NCI-H748 (cell line): Measurements from ENCODE around the gene KIAA2012.
"Not testable (repeated sequence)": the region's sequence is repeated elsewhere in the genome, so short reads cannot be mapped to it uniquely, and the experiment has no call there.

Source experiments
- DNase-seq: peaks from one replicate; lab custom pipeline; 2025; ENCODE audit not compliant: unreplicated experiment; lab: John Stamatoyannopoulos, UW

The KIAA2012 gene

DNA sequence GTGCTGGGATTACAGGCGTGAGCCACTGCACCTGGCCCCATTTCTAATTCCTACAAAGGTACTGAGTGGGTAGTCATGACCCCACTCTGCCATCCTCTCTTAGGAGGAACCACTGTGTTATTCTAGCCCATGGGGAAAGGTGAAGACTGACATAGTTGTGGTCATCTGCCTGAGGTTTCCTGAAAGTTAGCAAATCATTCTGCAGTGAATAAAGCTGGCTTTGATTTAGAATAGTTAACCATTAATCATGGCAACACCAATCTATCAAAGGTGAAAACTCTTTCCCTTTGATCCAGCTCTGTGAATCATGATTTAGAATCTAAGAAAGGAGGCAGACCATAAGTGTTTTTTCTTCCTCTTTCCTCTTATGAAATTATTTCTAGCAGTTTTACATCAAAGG is 114.5 kb downstream of the KIAA2012 start:
- DNase-seq: no peak

DNA sequence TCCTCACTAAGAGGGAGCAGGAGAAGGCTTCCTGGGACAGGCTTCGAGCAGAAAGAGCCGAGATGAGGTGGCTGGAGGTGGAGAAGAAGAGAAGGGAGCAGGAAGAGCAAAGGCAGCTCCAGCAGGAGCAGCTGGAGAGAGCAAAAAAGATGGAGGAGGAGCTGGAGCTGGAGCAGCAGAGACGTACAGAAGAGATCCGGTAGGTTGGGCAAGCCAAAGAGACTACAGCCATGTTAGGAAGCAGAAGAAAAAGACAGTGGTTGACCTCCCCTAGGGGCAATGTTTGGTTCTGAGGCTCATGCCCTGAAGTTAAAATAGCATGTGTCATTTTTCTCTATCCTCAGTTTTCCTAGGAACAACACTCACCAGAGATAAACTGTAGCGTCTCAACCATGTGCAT is 120.2 kb downstream of the KIAA2012 start:
- DNase-seq: no peak

DNA sequence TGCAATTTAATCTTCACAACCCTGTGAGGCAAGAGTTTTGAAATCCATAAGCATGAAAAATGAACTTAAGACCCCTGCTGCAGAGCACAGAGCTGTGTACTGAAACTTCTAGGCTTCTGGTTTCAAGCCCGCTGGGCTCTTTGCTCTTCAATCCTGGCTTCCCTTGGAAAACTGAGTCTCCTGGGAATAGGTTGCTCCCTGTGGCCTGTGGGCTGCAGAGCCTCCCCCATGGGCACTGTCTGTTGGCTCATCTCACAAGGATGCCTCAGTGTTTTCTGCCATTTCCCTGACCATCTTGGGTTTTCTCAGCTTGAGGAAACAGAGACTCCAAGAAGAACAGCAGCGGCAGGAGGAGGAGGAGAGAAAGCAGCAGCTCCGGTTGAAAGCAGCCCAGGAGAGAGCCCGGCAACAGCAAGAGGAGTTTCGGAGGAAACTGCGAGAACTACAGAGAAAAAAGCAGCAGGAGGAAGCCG is 120.9 kb downstream of the KIAA2012 start:
- no peak for DNase-seq

DNA sequence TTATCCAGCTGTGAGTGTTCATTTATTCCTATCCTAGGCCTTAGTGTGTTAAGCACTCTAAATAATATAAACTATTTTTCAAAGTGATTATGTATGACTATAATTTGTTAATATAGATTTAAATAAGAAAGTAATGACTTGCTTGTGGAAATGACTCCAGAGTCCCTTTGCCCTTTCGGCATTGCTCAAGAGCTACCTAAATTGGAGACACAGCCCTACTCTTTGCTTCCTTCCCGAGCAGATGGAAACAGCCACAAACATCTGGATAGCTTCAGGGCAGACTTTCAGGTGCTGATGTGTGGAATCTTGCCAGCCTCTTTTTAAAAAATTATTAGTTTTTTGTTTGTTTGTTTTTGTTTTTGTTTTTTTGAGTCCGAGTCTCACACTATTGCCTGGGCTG is 121.4 kb downstream of the KIAA2012 start:
- no peak for DNase-seq

DNA sequence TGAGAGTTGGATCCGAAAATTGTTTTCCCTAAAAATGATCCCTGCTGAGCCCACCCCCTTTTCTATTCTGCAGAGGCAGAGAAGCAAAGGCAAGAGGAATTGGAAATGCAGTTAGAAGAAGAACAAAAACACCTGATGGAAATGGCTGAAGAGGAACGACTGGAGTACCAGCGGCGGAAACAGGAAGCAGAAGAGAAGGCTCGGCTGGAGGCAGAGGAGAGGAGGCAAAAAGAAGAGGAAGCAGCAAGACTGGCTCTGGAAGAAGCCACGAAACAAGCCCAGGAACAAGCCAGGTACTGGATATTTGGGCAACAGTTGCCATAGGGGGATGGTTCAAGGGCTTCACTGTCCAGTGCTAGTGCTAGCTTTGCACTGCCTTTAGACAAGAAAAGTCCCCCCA is 123.7 kb downstream of the KIAA2012 start:
- DNase-seq: no peak

DNA sequence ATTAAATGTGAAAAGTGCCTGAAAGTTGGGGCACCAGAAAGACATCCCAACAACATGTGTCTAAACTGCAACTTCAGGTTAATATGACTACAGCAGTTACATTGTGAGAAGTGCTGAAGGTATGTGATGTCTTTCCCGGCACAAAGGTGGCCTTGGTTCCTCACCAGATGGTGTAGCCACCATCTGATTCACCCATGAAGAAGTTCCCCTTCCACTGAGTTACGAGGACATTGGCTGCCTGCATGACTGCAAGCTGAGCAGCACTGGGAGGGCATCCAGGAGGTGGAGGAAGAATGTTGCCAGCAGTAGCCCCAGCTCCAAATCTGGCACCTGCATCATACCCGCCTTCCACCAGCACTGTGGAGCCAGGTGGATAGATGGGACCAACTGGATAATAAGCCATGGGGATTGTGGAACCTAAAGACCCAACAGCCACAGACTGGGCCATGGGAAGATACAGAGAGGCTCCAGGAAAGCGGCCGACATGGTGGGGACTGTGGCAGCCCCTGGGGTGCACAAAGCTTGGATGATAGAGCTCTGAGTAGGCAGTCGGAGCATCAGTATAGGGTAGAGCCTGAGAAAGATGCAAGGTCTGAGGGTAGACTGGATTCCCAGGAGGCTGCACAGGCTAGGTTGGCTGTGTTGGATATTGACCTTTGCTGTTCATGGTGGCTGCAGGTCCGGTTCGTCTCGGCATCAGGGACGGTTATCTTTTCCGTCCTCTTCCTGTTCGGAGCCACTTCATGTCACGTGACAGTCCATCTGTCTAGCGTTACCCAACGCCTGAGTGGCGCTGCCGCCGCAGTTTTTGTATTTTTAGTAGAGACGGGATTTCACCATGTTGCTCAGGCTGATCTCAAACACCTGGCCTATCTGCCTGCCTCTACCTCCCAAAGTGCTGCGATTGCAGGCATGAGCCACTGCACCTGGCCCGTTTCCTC is 128.4 kb downstream of the KIAA2012 start:
- no peak for DNase-seq

DNA sequence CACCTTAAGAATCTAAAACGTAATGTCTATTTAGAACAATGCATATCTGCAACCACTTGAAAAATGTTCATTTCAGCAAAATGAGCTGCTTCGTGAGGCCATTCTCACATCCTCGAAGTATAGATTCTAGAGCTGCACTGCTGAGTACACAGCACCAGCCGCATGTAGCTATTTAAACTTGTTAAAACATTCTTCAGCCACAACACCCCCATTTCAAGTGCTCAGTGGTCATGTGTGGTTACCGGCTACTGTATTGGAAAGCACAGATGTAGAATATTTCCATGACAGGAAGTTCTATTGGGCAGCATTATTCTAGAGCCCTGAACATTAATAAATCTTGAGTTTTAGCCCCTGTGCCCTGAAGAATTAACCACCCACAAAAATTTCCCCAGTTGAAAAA is 130.3 kb downstream of the KIAA2012 start:
- DNase-seq: no peak

DNA sequence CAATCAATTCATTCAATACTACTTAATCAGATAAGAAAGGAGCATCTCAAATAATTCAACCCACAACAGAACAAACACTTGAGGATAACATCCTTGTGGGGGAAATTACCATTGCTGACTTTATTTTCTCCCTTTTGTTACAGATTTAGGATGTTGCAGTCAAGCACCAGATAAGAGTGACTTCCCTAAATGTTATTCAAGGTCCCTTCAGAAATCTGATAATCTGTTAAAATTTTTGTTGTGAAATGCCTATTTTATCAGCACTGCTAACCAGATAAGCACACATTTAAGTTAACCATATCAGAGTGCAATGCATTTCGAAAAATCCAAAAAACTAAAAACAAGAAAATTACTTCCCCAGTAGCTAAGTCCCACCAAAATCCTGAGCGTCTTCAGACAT is 131.8 kb downstream of the KIAA2012 start:
- DNase-seq: no peak

DNA sequence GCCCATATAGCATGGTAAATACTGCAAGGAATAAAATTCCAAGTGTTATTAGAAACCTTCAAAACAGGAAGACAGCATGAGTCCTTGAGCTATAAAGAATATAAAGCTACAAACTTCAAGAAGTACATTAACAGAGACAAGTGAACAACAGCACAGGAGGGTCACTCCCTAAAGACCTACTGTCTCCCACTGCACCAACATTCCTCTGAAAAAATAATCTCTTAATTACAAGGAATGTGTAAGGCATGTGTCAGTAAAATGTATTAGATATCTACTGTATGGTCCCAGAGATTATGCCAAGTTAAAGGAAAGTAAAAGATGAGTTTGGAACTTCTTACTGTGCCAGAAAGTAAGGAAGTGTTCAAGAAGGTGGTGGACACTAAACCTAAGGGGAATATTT is 135.5 kb downstream of the KIAA2012 start:
- no peak for DNase-seq

DNA sequence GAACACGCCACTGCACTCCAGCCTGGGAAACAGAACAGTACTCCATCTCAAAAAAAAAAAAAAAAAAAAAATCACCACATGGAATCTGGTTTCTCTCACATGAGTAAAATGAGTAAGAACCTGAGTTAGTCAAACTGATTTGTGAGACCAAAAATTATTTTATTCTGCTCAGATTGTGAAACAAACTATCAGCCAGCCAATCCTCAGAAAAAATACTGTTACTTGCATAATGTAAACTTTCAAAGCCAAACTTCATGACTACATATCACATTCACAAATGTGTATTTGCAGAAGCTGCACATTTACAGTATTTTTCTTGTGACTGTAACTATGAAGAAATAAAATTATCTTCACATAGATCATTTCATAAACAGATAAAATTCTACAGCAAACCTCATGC is 142.1 kb downstream of the KIAA2012 start:
- DNase-seq: no peak

DNA sequence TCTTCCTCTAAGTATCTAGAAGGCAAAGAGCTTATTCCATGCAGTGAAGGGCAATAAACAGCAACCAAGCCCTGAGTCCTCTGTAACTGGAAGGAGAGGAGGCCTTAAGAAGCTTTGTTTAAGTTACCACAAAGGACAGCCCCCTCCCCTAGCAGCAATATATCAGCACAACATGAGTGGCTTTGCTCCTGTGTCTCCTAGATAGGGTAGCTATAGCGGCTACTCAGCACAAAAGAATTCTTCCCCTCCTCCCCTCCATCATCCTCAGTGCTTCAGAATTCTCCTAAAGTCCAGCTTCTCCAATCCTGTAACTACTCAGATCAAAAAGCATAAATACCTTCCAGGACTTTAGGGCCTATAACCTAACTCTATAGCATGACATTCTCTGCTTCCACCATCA is 148.8 kb downstream of the KIAA2012 start:
- no peak for DNase-seq

DNA sequence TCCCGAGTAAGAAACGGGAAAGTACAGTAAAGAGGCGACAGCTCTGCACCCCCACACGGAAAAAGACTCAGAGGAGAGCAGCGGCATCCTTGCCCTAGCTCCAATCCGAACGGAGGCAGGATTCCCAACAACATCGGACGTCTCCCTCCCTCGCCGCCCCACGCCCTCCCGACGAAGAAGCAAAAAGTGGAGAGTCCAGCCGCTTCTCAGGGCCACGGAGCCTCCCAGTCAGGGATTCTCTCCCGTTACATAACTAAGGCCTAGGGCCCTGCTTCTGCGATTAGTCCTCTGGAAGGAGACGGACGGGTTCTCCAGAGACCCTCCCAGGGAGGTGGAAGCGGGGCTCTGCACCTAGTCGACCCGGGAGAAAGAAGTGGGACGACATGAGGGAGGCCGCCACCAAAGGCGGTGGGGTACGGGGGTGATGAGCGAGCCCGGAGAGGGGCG is 164.8 kb downstream of the KIAA2012 start:
- peak; percentile 73 for DNase-seq

DNA sequence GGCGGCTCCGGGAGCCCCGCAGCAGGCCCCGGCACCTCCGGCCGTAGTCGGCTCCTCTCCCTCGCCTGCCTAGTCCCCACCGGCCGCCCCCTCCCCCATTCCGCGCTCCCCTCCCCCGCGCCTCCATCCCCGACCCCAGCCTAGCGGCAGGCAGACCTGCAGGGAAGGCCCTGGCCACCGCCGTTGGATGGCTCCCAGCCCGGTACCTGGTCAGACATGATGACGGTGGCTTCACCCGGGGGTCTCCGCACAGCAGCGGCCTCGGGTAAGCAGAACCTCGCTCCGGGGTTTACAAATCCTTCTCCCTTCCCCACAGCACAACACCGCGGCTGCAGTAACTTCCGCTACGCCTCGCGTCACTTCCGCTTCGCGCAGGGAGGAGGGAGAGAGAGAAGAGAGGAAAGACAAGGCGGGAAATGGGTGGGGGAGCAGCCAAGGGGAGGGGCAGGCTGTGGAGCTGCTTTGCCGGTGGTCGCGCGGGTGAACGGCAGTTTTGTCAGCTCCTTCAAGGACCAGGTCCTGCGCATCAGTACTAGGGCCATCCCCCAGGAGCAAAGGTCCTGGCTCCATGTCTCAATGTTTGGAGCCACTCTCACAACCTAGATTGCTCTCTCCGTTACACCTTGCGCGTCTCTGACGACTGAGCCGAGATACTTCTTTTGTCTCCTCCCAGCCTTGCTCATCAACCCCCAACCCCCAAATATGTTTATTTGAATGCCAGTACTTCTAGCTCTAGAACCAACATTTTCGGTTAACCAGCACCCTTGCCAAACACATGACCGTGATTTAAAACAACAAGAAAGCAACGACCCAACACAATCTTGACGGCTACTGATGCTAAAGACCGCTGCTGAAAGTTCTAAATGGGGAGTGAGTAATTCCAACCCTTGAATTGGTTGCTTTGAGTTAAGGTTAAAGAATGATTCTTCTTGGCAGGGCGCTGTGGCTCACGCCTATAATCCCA is 165.5 kb downstream of the KIAA2012 start, which contains the start of gene SUMO1:
Gene SUMO1 (minus strand): TSS at position 364 of the 964 bp plus-strand sequence. CDS start 146 bp downstream, at position 218.
- peak; percentile 98 for DNase-seq

DNA sequence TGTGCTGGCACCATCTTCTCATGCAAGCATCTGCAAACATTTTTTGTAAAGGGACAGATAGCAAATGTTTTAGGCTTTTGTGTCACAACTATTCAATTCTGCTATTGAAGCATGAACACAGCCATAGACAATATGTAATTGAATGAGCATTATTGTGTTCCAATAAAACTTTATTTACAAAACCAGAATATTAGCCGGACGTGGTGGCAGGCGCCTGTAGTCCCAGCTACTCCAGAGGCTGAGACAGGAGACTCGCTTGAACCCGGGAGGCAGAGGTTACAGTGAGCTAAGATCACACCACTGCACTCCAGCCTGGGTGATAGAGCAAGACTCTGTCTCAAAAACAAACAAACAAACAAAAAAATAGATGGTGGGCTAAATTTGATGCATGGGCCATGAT is 174.7 kb downstream of the KIAA2012 start:
- DNase-seq: not testable (repeated sequence)

DNA sequence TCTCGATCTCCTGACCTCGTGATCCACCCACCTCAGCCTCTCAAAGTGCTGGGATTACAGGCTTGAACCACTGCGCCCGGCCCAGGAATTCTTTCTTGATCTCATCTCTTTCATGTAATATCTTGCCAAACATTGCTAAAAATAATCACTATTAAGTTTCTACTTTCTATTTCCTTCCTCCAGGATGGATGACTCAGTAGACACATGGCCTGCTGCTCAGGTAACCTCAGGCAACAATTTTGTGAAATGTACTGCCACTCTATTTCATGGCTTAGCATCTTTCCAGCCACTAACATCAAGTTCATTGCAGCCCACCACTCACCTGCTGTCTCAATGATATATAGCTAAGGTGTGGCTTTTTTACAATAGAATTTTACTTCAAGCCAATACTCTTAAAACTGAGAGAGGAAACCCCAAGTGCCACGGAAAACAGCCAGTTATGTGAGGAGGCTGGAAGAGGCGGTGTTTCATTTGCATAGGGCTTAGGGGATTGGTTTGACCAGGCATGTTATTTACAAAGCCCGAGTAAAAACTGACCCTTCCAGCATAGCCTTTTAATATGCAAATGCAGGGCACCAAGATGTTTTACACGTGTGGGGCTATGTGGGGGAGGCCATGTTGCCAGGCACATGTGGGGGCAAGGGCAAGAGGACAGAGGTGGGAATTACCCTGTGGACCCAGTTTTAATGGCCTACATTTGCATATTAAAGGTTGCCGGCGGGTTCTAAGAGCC is 176.6 kb downstream of the KIAA2012 start:
- no peak for DNase-seq

DNA sequence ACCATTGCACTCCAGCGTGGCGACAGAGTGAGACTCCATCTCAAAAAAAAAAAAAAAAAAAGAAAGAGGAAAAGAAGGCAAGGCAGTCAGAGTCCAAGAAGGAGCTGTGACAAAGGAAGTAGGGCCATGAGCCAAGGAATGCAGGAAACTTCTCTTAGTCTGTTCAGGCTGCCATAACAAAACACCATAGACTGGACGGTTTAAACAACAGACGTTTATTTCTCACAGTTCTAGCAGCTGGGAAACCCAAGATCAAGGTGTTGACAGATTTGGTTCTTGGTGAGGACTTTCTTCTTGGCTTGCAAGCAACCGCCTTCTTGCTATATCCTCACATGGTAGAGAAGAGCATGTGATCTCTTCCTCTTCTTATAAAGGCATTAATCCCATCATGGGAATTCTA is 178.4 kb downstream of the KIAA2012 start:
- no peak for DNase-seq
